PC-9 (cell line): Measurements from ENCODE around the gene MYH6. TPM values are rescaled to one million over a fixed set of nuclear protein-coding genes. Genes with fewer than 3 reads are reported as not detected.

Source experiments
- BruUV-seq: library from RNA; stranded (reverse); fragments of 400-500 nt; replicated peaks from 2 replicates; lab custom pipeline; 2021; lab: Mats Ljungman, UMichigan
- CTCF ChIA-PET: fragments of 300-600 bp; sonication (Branson Sonifier 250); formaldehyde crosslinking; loops from one replicate; lab custom pipeline; 2022; ENCODE audit warnings: antibody characterized with exemption; lab: Charles Lee
- POLR2A ChIA-PET: fragments of 300-600 bp; sonication (Branson Sonifier 250); formaldehyde crosslinking; loops from one replicate; lab custom pipeline; 2022; ENCODE audit warnings: antibody characterized with exemption; ENCODE audit not compliant: unreplicated experiment; lab: Charles Lee
- DNase-seq, 2 experiments: peaks; one replicate each; pipeline versions ENCODE4 v3.0.0 to v3.0.0-alpha.2; 2015 to 2022; ENCODE audit warnings: mixed read lengths in 1 of 2
- H2AFZ ChIP-seq: fragments of 200-600 bp; sonication (generic); 2 replicates; pipeline ENCODE4 v1.8.1; 2017; ENCODE audit warnings: antibody characterized with exemption
- H3F3A ChIP-seq: fragments of 200-600 bp; sonication (generic); 2 replicates; pipeline ENCODE4 v1.8.1; 2017; ENCODE audit warnings: antibody characterized with exemption, mild to moderate bottlenecking, low read depth; ENCODE audit not compliant: insufficient read depth
- H3K27ac ChIP-seq: fragments of 200-600 bp; sonication (generic); 2 replicates; pipeline ENCODE4 v1.6.1; 2016; ENCODE audit warnings: mixed run types
- H3K27me3 ChIP-seq: fragments of 200-600 bp; sonication (generic); 2 replicates; pipeline ENCODE4 v1.6.1; 2016; ENCODE audit warnings: low read depth, mixed run types; ENCODE audit not compliant: insufficient read depth
- H3K36me3 ChIP-seq: fragments of 200-600 bp; sonication (generic); 2 replicates; pipeline ENCODE4 v1.6.1; 2016; ENCODE audit warnings: low read depth, mixed run types
- H3K4me1 ChIP-seq: fragments of 200-600 bp; sonication (generic); replicated peaks from 2 replicates; pipeline ENCODE4 v1.6.1; 2016; ENCODE audit warnings: mixed run types; ENCODE audit not compliant: insufficient read depth
- H3K4me2 ChIP-seq: fragments of 200-600 bp; sonication (generic); 2 replicates; pipeline ENCODE4 v1.6.1; 2017; ENCODE audit warnings: mixed run types
- H3K4me3 ChIP-seq: fragments of 200-600 bp; sonication (generic); 2 replicates; pipeline ENCODE4 v1.6.1; 2016; ENCODE audit warnings: mixed run types
- H3K79me2 ChIP-seq: fragments of 200-600 bp; sonication (generic); 2 replicates; pipeline ENCODE4 v1.6.1; 2017; ENCODE audit warnings: low read depth, mixed run types
- H3K9me2 ChIP-seq: fragments of 200-600 bp; sonication (generic); 2 replicates; pipeline ENCODE4 v1.8.1; 2017; ENCODE audit warnings: mild to moderate bottlenecking; ENCODE audit not compliant: insufficient read depth
- H3K9me3 ChIP-seq: fragments of 200-600 bp; sonication (generic); 2 replicates; pipeline ENCODE4 v1.8.1; 2016; ENCODE audit warnings: low read depth; ENCODE audit not compliant: insufficient read depth
- H4K20me1 ChIP-seq: fragments of 200-600 bp; sonication (generic); 2 replicates; pipeline ENCODE4 v1.8.1; 2017; ENCODE audit not compliant: insufficient read depth
- EZH2 ChIP-seq: fragments of 200-600 bp; sonication (generic); IDR thresholded peaks from 2 replicates; pipeline ENCODE4 v1.8.0; 2017; ENCODE audit warnings: antibody characterized with exemption, low read depth
- intact Hi-C: fragments of 100-400 bp; cut with micrococcal nuclease; formaldehyde crosslinking; loops from one replicate; pipeline ENCODE4 v1.10.0; 2022; ENCODE audit not compliant: unreplicated experiment
- total RNA-seq: library from RNA; stranded (reverse); gene quantifications from 2 replicates; pipeline ENCODE4 v1.2.3, GENCODE V29; 2021
- TF ChIP-seq, protein P1 (sequence below): fragments of 200-600 bp; sonication (generic); conservative IDR thresholded peaks from 2 replicates; pipeline ENCODE4 v1.6.1; 2017; ENCODE audit warnings: mixed run types, antibody characterized with exemption, mild to moderate bottlenecking, moderate library complexity

The MYH6 gene
- total RNA-seq, 1 experiment from 2014 or later = not detected

DNA sequence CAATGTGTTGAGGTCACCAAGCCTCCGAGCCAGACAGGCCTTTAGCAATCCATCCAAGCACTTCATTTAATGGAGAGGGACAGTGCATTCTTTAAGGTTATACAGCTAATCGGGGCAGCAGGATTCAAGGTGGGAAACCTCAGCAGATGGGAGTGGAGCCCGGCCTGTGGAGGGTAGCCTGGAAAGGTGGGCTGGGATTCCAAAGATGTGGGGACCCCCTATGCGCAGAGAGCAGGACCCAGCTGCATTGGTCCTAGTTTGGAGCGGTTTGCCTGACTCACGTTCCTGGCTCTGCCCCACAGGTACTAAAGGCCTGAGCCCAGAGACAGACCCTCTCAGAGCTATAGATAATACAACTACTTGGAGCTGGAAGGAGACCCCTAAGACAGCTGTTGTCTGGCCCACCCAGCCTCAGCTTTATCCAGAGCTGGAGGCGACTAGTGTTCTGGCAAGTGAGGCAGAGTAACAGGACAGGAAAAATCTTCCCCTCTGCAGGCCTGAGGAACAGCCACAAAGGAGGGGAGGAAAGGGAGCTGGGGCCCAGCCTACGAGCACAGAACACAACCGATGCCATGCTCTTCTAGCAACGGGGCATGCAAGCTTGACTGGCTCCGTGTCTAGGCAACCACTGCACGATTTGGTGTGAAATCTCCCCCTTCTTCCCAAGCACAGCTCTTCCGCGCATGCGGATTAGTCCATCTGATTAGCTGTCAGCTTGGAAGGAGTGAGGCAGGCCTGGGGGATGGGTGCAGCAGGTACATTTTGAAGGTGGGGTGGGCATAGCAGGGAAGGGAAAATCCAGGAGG, 28.5 kb upstream of the MYH6 start:
- Histone ChIP-seq H2AFZ (no peak overlapping the region), H3K27ac (no peak overlapping the region), H3K9me3 (no peaks in the 10 kb centered on the region), H3K79me2 (no peaks in the 10 kb centered on the region), H3K4me3 (no peak overlapping the region), H3K36me3 (no peaks in the 10 kb centered on the region), H3K4me2 (no peak overlapping the region), H3K27me3 (peaks cover 79% of the 10 kb centered on the region), H3K9me2 (no peaks in the 10 kb centered on the region), H3F3A (no peaks in the 10 kb centered on the region), H3K4me1 (no peaks in the 10 kb centered on the region), H4K20me1 (no peaks in the 10 kb centered on the region)
- CTCF ChIA-PET = interaction anchor here (0.5 kb wide), 1 partner anchor 991 kb away, joined by 4 read pairs; no protein-coding TSS in a partner anchor
- intact Hi-C loops = no loop called here
- POLR2A ChIA-PET = interaction anchor here (0.7 kb wide), 1 partner anchor 34 kb away, joined by 3 read pairs; no protein-coding TSS in a partner anchor
- no TSS peak for BruUV-seq
- DNase-seq = no peak
- TF ChIP-seq, protein P1, sequence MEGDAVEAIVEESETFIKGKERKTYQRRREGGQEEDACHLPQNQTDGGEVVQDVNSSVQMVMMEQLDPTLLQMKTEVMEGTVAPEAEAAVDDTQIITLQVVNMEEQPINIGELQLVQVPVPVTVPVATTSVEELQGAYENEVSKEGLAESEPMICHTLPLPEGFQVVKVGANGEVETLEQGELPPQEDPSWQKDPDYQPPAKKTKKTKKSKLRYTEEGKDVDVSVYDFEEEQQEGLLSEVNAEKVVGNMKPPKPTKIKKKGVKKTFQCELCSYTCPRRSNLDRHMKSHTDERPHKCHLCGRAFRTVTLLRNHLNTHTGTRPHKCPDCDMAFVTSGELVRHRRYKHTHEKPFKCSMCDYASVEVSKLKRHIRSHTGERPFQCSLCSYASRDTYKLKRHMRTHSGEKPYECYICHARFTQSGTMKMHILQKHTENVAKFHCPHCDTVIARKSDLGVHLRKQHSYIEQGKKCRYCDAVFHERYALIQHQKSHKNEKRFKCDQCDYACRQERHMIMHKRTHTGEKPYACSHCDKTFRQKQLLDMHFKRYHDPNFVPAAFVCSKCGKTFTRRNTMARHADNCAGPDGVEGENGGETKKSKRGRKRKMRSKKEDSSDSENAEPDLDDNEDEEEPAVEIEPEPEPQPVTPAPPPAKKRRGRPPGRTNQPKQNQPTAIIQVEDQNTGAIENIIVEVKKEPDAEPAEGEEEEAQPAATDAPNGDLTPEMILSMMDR = no peak
- TF ChIP-seq EZH2 = no peak

DNA sequence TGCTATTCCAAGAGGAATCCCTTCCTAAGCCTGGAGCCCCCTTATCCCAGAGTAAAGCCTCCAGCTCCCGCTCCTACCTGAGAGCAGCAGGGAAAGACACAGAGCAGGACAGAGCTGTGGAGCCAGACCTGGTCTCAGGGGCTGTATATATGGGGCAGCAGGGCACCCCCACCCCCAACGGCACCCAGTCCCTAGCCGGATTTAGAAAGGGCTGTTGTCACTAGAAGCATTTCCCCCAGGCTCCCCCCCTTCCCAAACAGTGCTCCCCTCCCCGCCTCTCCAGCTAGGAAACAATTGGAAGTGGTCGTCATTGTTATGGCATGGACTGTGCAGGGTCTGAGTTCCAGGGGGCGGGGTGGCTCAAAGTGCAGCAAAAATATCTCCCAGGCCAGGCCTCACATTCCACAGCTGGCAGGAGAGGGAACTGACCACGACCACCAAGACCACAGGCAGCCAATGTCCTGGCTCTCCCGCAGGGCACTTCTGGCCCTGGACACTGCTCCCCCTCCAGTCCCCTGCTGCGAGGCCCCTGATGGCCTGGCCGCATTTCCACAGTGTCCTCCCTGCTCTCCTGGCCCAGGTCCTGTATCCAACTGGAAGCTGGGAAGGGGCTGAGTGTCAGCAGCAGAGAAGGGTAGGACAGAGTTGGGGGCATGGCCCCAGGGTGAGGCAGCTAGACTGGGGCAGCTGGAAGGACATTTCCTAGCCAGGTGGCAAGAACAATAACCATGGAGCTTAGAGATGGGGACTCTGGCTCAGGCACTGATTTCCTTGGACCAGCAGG, 27.7 kb upstream of the MYH6 start, which contains the start of gene MYH7:
TSS of gene MYH7 (minus strand) at position 118 of the 784 bp plus-strand sequence. CDS start 1,928 bp downstream, outside the sequence.
- H2AFZ ChIP-seq = no peak within 1 kb of the TSS
- no peaks in the 10 kb centered on the region for H3K79me2 ChIP-seq
- H3F3A ChIP-seq = no peaks in the 10 kb centered on the region
- ChIA-PET CTCF (interaction anchor here (0.5 kb wide), 1 partner anchor 991 kb away, joined by 4 read pairs; no protein-coding TSS in a partner anchor), POLR2A (no interaction called here)
- no peaks in the 10 kb centered on the region for H3K36me3 ChIP-seq
- H3K9me3 ChIP-seq = no peaks in the 10 kb centered on the region
- no TSS peak for BruUV-seq
- intact Hi-C loops = no loop called here
- peaks cover 79% of the 10 kb centered on the region for H3K27me3 ChIP-seq
- no peak for DNase-seq
- H3K4me1 ChIP-seq = no peaks in the 10 kb centered on the region
- TF ChIP-seq EZH2 = no peak
- TF ChIP-seq, protein P1 = no peak
- H4K20me1 ChIP-seq = no peaks in the 10 kb centered on the region
- no peak within 1 kb of the TSS for H3K4me2 ChIP-seq
- no peak within 1 kb of the TSS for H3K27ac ChIP-seq
- no peak within 1 kb of the TSS for H3K4me3 ChIP-seq
- H3K9me2 ChIP-seq = no peaks in the 10 kb centered on the region

DNA sequence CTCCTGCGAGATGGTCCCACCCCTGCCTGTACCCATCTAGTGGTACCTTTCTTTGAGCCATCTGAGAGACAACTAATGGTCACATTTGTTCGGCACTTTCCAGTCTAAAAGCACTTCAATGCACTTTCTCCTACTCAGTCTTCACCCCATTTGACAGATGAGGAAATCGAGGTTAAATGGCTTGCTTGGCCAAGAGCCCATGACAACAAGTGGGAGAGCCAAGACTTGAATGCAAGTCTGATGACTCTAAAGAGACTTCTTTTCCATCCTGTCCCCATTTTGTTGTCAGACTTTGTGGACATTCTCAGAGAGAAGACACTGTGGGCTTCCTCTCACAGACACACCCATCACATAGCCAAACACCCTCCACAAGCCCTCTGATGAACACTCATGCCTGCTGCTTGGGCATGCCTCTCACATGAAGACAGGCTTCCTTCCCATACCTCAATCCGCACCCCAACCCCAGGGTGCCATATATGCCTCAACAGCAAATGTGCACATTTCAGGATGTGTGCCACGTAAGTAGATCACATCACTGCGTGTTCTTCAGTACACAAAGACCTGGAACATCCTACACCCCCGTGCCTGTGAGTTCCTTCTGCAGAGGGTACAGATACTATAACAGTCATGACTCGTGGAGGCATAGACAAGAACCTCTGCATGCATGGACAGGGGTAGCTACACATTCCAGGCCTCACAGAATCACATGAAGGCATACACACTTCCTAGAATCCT, 26.6 kb upstream of the MYH6 start:
- no peaks in the 10 kb centered on the region for H3K4me1 ChIP-seq
- no peaks in the 10 kb centered on the region for H4K20me1 ChIP-seq
- H3K27ac ChIP-seq = no peak overlapping the region
- no peaks in the 10 kb centered on the region for H3K79me2 ChIP-seq
- H3K27me3 ChIP-seq = peaks cover 79% of the 10 kb centered on the region
- POLR2A ChIA-PET = no interaction called here
- BruUV-seq = no TSS peak
- no peak overlapping the region for H3K4me2 ChIP-seq
- H3K4me3 ChIP-seq = no peak overlapping the region
- CTCF ChIA-PET = no interaction called here
- TF ChIP-seq, protein P1 = no peak
- no peak for TF ChIP-seq EZH2
- no peaks in the 10 kb centered on the region for H3F3A ChIP-seq
- H3K9me2 ChIP-seq = no peaks in the 10 kb centered on the region
- DNase-seq = no peak
- no peaks in the 10 kb centered on the region for H3K36me3 ChIP-seq
- no peaks in the 10 kb centered on the region for H3K9me3 ChIP-seq
- H2AFZ ChIP-seq = no peak overlapping the region
- intact Hi-C loops = no loop called here
